ENCODE measurements around the gene MRPL3.

MRPL3 gene

GRCh38 chr3:131543714-131544113 lies 40.9 kb upstream of the MRPL3 start:
- TF ChIP-seq, protein P1, sequence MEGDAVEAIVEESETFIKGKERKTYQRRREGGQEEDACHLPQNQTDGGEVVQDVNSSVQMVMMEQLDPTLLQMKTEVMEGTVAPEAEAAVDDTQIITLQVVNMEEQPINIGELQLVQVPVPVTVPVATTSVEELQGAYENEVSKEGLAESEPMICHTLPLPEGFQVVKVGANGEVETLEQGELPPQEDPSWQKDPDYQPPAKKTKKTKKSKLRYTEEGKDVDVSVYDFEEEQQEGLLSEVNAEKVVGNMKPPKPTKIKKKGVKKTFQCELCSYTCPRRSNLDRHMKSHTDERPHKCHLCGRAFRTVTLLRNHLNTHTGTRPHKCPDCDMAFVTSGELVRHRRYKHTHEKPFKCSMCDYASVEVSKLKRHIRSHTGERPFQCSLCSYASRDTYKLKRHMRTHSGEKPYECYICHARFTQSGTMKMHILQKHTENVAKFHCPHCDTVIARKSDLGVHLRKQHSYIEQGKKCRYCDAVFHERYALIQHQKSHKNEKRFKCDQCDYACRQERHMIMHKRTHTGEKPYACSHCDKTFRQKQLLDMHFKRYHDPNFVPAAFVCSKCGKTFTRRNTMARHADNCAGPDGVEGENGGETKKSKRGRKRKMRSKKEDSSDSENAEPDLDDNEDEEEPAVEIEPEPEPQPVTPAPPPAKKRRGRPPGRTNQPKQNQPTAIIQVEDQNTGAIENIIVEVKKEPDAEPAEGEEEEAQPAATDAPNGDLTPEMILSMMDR (IDR thresholded peaks at IDR 0.05; ENCODE audit: extremely low read depth, missing control alignments): no peak
- no peak for DNase-seq (ENCODE audit: low spot score)

DNA sequence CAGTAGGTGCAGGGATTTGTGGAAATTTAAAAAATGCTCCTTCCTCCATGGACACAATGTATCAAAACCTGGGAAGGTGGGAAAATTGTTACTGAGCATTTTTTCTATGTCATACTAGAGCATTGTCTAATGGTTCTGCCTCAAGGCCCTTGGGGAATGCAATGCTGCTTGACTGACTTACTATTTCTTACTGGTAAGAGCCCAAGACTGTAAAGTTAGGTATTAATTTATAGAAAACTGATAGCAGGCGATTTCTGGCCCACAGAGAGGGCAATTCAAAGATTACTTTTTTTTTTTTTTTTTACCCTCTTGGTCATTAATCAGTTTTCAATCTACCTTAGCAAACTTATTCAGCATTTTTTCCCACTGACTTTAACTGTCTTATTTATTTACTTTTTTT lies 38.5 kb upstream of the MRPL3 start:
- TF ChIP-seq, protein P1 (IDR thresholded peaks at IDR 0.05; ENCODE audit: extremely low read depth, missing control alignments): no peak
- DNase-seq (ENCODE audit: low spot score): no peak

GRCh38 chr3:131540821-131541220 lies 38.0 kb upstream of the MRPL3 start:
- DNase-seq (ENCODE audit: low spot score): no peak
- TF ChIP-seq, protein P1 (IDR thresholded peaks at IDR 0.05; ENCODE audit: extremely low read depth, missing control alignments): no peak

GRCh38 chr3:131540143-131540542 lies 37.4 kb upstream of the MRPL3 start:
- DNase-seq (ENCODE audit: low spot score): no peak
- TF ChIP-seq, protein P1 (IDR thresholded peaks at IDR 0.05; ENCODE audit: extremely low read depth, missing control alignments): no peak

DNA sequence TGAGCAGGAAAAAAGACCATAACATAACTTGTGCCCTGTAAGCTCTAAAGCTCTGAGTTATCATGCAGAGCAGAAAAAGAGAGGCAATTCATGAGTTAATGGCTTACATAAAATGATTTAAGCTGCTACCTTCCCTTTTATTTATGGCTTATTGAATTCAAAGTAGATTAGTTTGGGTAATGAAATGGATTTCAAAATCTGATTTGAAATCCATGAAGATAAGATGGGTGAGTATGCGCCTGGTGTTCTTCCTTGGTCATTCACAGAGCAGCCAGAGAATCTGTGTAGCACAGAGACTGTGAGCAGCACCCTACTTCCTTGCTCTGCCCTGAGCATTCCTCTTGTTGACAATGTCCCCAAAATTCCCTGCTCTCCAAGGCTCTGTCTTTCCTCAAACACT lies 36.2 kb upstream of the MRPL3 start:
- no peak for DNase-seq (ENCODE audit: low spot score)
- TF ChIP-seq, protein P1 (IDR thresholded peaks at IDR 0.05; ENCODE audit: extremely low read depth, missing control alignments): no peak

DNA sequence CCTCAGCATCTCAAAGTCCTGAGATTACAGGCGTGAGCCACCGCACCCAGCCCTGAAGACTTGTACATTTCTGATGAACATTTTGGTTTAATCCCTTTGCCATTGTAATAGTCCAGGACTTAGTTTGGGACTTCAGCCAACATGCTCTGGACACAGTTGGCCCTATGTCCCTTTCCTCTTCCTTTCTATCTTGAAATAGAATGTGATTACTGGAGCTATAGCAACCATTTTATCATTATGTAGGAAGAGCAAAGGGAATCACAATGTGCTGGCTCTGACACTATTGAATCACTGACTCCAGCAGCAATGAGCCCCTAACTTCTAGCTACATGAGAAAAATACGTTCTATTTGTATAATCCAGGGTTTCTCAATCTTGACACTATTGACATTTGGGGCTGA lies 34.8 kb upstream of the MRPL3 start:
- TF ChIP-seq, protein P1 (IDR thresholded peaks at IDR 0.05; ENCODE audit: extremely low read depth, missing control alignments): no peak
- DNase-seq (ENCODE audit: low spot score): no peak

GRCh38 chr3:131535596-131535995 lies 32.8 kb upstream of the MRPL3 start:
- TF ChIP-seq, protein P1 (IDR thresholded peaks at IDR 0.05; ENCODE audit: extremely low read depth, missing control alignments): no peak
- DNase-seq (ENCODE audit: low spot score): no peak
